Uterus (tissue), 4 donors: ENCODE data around the gene NRG3. TPM values are rescaled to one million over a fixed set of nuclear protein-coding genes. Genes with fewer than 3 reads are reported as not detected.

Experiments used
- DNase-seq, 2 donors: peaks; one replicate each; pipeline ENCODE4 v3.0.0-alpha.2; 2019 to 2020
- H3K27ac ChIP-seq, 2 donors: fragments of 200-600 bp; sonication (generic); 1 replicate in 1 of 2; 2 replicates in 1 of 2; pipeline ENCODE4 v1.5.1; 2016 to 2018
- H3K27me3 ChIP-seq, 2 donors: fragments of 200-600 bp; sonication (generic); one replicate each; pipeline ENCODE4 v1.5.1; 2018 to 2019; ENCODE audit warnings: control low read depth in 1 of 2
- H3K36me3 ChIP-seq, 2 donors: fragments of 200-600 bp; sonication (generic); one replicate each; pipeline ENCODE4 v1.5.1; 2019; ENCODE audit warnings: control low read depth in 1 of 2
- H3K4me1 ChIP-seq, 2 donors: fragments of 200-600 bp; sonication (generic); one replicate each; pipeline ENCODE4 v1.5.1; 2018 to 2019; ENCODE audit warnings: control low read depth in 1 of 2
- H3K4me3 ChIP-seq, 2 donors: fragments of 200-600 bp; sonication (generic); 1 replicate in 1 of 2; 2 replicates in 1 of 2; pipeline ENCODE4 v1.5.1; 2018 to 2019; ENCODE audit warnings: mild to moderate bottlenecking in 1 of 2
- H3K9me3 ChIP-seq, 2 donors: fragments of 200-600 bp; sonication (generic); one replicate each; pipeline ENCODE4 v1.5.1; 2019; ENCODE audit warnings: control low read depth in 1 of 2
- CTCF ChIP-seq, 4 experiments: fragments of 200-600 bp in 2 of 4; fragments of 450-650 bp in 2 of 4; sonication (generic) in 2 of 4; IDR thresholded peaks; one replicate each; pipeline ENCODE4 v1.5.1; 2016 to 2019; ENCODE audit warnings: antibody characterized with exemption in 4 of 4, mild to moderate bottlenecking in 2 of 4, moderate library complexity in 1 of 4
- POLR2A ChIP-seq, 2 donors: fragments of 450-650 bp; IDR thresholded peaks; one replicate each; pipeline ENCODE4 v1.6.1; 2016; ENCODE audit warnings: antibody characterized with exemption in 2 of 2, mild to moderate bottlenecking in 1 of 2, moderate library complexity in 1 of 2
- intact Hi-C: fragments of 100-400 bp; cut with DNase I; formaldehyde crosslinking; loops from one replicate; pipeline ENCODE4 v1.15.1; 2023; ENCODE audit warnings: low total_unique reads
- total RNA-seq, 4 donors: library from RNA; depleted of rRNA in 3 of 4; stranded (reverse); fragments of >200 nt in 3 of 4; gene quantifications; one replicate each; pipeline versions ENCODE4 v1.1.0 to v1.2.4, GENCODE V29; 2014 to 2023
- donor health status: DM: yes; HTN: yes; CAD: no.

NRG3 gene
- total RNA-seq, 4 donors from 2014 or later: 0.27 to 1.0 TPM; not detected in 2

- TF ChIP-seq CTCF (IDR thresholded peaks at IDR 0.05) (no peak), POLR2A (IDR thresholded peaks at IDR 0.05) (no peak)
- intact Hi-C loops: no loop called here
- peaks cover 0 to 15% of the 10 kb centered on the region in 2 donors for H3K4me1 ChIP-seq
- H3K9me3 ChIP-seq: no peaks in the 10 kb centered on the region
- no peak overlapping the region for H3K27ac ChIP-seq
- peaks cover 4 to 26% of the 10 kb centered on the region in 2 donors for H3K27me3 ChIP-seq
- no peaks in the 10 kb centered on the region for H3K36me3 ChIP-seq
- H3K4me3 ChIP-seq: no peak overlapping the region
- DNase-seq: no peak
Observed at GRCh38 chr10:81873932-81874816, 820 bp upstream of the NRG3 start.

DNA sequence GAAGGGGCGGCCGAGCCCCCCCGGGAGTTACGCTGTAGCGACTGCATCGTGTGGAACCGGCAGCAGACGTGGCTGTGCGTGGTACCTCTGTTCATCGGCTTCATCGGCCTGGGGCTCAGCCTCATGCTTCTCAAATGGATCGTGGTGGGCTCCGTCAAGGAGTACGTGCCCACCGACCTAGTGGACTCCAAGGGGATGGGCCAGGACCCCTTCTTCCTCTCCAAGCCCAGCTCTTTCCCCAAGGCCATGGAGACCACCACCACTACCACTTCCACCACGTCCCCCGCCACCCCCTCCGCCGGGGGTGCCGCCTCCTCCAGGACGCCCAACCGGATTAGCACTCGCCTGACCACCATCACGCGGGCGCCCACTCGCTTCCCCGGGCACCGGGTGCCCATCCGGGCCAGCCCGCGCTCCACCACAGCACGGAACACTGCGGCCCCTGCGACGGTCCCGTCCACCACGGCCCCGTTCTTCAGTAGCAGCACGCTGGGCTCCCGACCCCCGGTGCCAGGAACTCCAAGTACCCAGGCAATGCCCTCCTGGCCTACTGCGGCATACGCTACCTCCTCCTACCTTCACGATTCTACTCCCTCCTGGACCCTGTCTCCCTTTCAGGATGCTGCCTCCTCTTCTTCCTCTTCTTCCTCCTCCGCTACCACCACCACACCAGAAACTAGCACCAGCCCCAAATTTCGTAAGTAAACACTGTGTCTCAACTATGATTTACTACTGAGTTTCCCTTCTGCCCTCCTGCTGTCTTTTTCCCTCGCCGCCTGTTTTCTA, 666 bp downstream of the NRG3 start:
- H3K36me3 ChIP-seq: no peaks in the 10 kb centered on the region
- DNase-seq: no peak
- peaks cover 0 to 15% of the 10 kb centered on the region in 2 donors for H3K4me1 ChIP-seq
- no peak overlapping the region for H3K4me3 ChIP-seq
- peaks cover 4 to 26% of the 10 kb centered on the region in 2 donors for H3K27me3 ChIP-seq
- no peaks in the 10 kb centered on the region for H3K9me3 ChIP-seq
- H3K27ac ChIP-seq: no peak overlapping the region
- intact Hi-C loops: no loop called here
- TF ChIP-seq CTCF (IDR thresholded peaks at IDR 0.05) (no peak), POLR2A (IDR thresholded peaks at IDR 0.05) (no peak)

- intact Hi-C loops: no loop called here
- Histone ChIP-seq H3K4me1 (peaks cover 0 to 15% of the 10 kb centered on the region in 2 donors), H3K4me3 (no peak overlapping the region), H3K36me3 (no peaks in the 10 kb centered on the region), H3K27ac (no peak overlapping the region), H3K27me3 (peaks cover 4 to 26% of the 10 kb centered on the region in 2 donors), H3K9me3 (no peaks in the 10 kb centered on the region)
- TF ChIP-seq CTCF (IDR thresholded peaks at IDR 0.05): no peak
- no peak for TF ChIP-seq POLR2A (IDR thresholded peaks at IDR 0.05)
- no peak for DNase-seq
Observed at GRCh38 chr10:81876253-81877077, 1.5 kb downstream of the NRG3 start.

- intact Hi-C loops: no loop called here
- Histone ChIP-seq H3K4me1 (peaks cover 0 to 15% of the 10 kb centered on the region in 2 donors), H3K27ac (no peak overlapping the region), H3K9me3 (no peaks in the 10 kb centered on the region), H3K36me3 (no peaks in the 10 kb centered on the region), H3K27me3 (peaks cover 4 to 26% of the 10 kb centered on the region in 2 donors), H3K4me3 (no peak overlapping the region)
- TF ChIP-seq CTCF (IDR thresholded peaks at IDR 0.05) (no peak), POLR2A (IDR thresholded peaks at IDR 0.05) (no peak)
- DNase-seq: no peak
Observed at GRCh38 chr10:81877596-81877995, 2.6 kb downstream of the NRG3 start.
